Measurements from ENCODE around the gene DLGAP1. TPM values are rescaled to one million over a fixed set of nuclear protein-coding genes. Genes with fewer than 3 reads are reported as not detected.

The DLGAP1 gene
- total and polyA plus RNA-seq, 2 of the 13 experiments (the other 11 are each of a cell fraction or from before 2014, with no cell fraction given): 0.01 TPM; not detected in 1

GRCh38 chr18:3451989-3452749 lies 1002.9 kb downstream of the DLGAP1 start (continued):
- TF ChIP-seq ZNF609 (CRISPR knock-in tag; IDR thresholded peaks at IDR 0.05; ENCODE audit: borderline replicate concordance) (no peak), SNAI1 (CRISPR knock-in tag; IDR thresholded peaks at IDR 0.05; ENCODE audit: borderline replicate concordance) (no peak), ARNTL (CRISPR knock-in tag; IDR thresholded peaks at IDR 0.05) (no peak), ZBTB7B (CRISPR knock-in tag; IDR thresholded peaks at IDR 0.05) (0 out of 2 replicates have a peak, but pooled peaks have one; percentile 24), MTF1 (CRISPR knock-in tag; IDR thresholded peaks at IDR 0.05) (no peak), ZNF710 (CRISPR knock-in tag; IDR thresholded peaks at IDR 0.05; ENCODE audit: borderline replicate concordance) (no peak), ZNF629 (CRISPR knock-in tag; conservative IDR thresholded peaks at IDR 0.05) (no peak), HIVEP1 (CRISPR knock-in tag; IDR thresholded peaks at IDR 0.05) (no peak), FOXP1 (IDR thresholded peaks at IDR 0.05) (no peak), FOXP1 (CRISPR knock-in tag; IDR thresholded peaks at IDR 0.05) (no peak), ZNF546 (CRISPR knock-in tag; conservative IDR thresholded peaks at IDR 0.05) (no peak), TCF12 (IDR thresholded peaks at IDR 0.05) (no peak), TCF12 (CRISPR knock-in tag; IDR thresholded peaks at IDR 0.05) (no peak), PHB2 (IDR thresholded peaks at IDR 0.05; ENCODE audit: partially characterized antibody) (no peak), ZNF703 (CRISPR knock-in tag; IDR thresholded peaks at IDR 0.05; ENCODE audit: borderline replicate concordance) (0 out of 2 replicates have a peak, but pooled peaks have one; percentile 52), ELF4 (CRISPR knock-in tag; IDR thresholded peaks at IDR 0.05; ENCODE audit: borderline replicate concordance) (no peak), ZKSCAN5 (CRISPR knock-in tag; IDR thresholded peaks at IDR 0.05) (no peak), SALL2 (CRISPR knock-in tag; IDR thresholded peaks at IDR 0.05) (no peak), ATF1 (CRISPR knock-in tag; IDR thresholded peaks at IDR 0.05) (no peak), ZBTB7A (CRISPR knock-in tag; IDR thresholded peaks at IDR 0.05) (no peak), MXD1 (CRISPR knock-in tag; IDR thresholded peaks at IDR 0.05) (no peak), NCOA1 (CRISPR knock-in tag; IDR thresholded peaks at IDR 0.05) (no peak), BCL6 (CRISPR knock-in tag; IDR thresholded peaks at IDR 0.05) (no peak), ZSCAN22 (CRISPR knock-in tag; IDR thresholded peaks at IDR 0.05) (no peak), TCF7 (IDR thresholded peaks at IDR 0.05; ENCODE audit: low read depth) (no peak), ZNF484 (CRISPR knock-in tag; IDR thresholded peaks at IDR 0.05; ENCODE audit: borderline replicate concordance, low read depth) (no peak)

Measured in HepG2 (cell line).